Smooth muscle cell (in vitro differentiated cells): Measurements from ENCODE around the gene MYRIP. TPM values are rescaled to one million over a fixed set of nuclear protein-coding genes. Genes with fewer than 3 reads are reported as not detected.
A peak's percentile ranks its signal among the peaks of the same experiment; 100 is the strongest.

Experiments used
- DNase-seq: peaks from one replicate; lab custom pipeline; 2025; ENCODE audit not compliant: unreplicated experiment; lab: John Stamatoyannopoulos, UW
- H2AFZ ChIP-seq: fragments of 200-600 bp; sonication (generic); 2 replicates; pipeline ENCODE4 v1.6.0; 2016; ENCODE audit warnings: antibody characterized with exemption, low read depth, mild to moderate bottlenecking
- H3F3A ChIP-seq: fragments of 200-600 bp; sonication (generic); 2 replicates; pipeline ENCODE4 v1.6.0; 2017; ENCODE audit warnings: antibody characterized with exemption, low read depth
- H3K27ac ChIP-seq: fragments of 200-600 bp; sonication (generic); 2 replicates; pipeline ENCODE4 v1.5.1; 2016; ENCODE audit warnings: low read depth, mild to moderate bottlenecking
- H3K27me3 ChIP-seq: fragments of 200-600 bp; sonication (generic); 2 replicates; pipeline ENCODE4 v1.6.1; 2016; ENCODE audit warnings: low read depth, mild to moderate bottlenecking
- H3K36me3 ChIP-seq: fragments of 200-600 bp; sonication (generic); 2 replicates; pipeline ENCODE4 v1.5.1; 2016; ENCODE audit warnings: low read depth
- H3K4me1 ChIP-seq: fragments of 200-600 bp; sonication (generic); 2 replicates; pipeline ENCODE4 v1.5.1; 2016; ENCODE audit warnings: low read depth
- H3K4me2 ChIP-seq: fragments of 200-600 bp; sonication (generic); 2 replicates; pipeline ENCODE4 v1.6.0; 2016; ENCODE audit warnings: mild to moderate bottlenecking
- H3K4me3 ChIP-seq: fragments of 200-600 bp; sonication (generic); 2 replicates; pipeline ENCODE4 v1.5.1; 2016; ENCODE audit warnings: mild to moderate bottlenecking
- H3K79me2 ChIP-seq: fragments of 200-600 bp; sonication (generic); 2 replicates; pipeline ENCODE4 v1.6.0; 2016; ENCODE audit warnings: low read depth, mild to moderate bottlenecking
- H3K9ac ChIP-seq: fragments of 200-600 bp; sonication (generic); 2 replicates; pipeline ENCODE4 v1.6.0; 2016; ENCODE audit warnings: low read depth
- H3K9me3 ChIP-seq: fragments of 200-600 bp; sonication (generic); replicated peaks from 2 replicates; pipeline ENCODE4 v1.5.1; 2016; ENCODE audit warnings: low read depth
- H4K20me1 ChIP-seq: fragments of 200-600 bp; sonication (generic); 2 replicates; pipeline ENCODE4 v1.6.0; 2016; ENCODE audit warnings: low read depth
- CTCF ChIP-seq: fragments of 200-600 bp; sonication (generic); IDR thresholded peaks from 2 replicates; pipeline ENCODE4 v1.5.1; 2017; ENCODE audit warnings: borderline replicate concordance, mild to moderate bottlenecking, antibody characterized with exemption; ENCODE audit not compliant: insufficient read depth, poor library complexity, severe bottlenecking
- WGBS: methylation state at CpG from one replicate; pipeline ENCODE4 v1.1.7; 2016; ENCODE audit warnings: low lambda C conversion rate; 5-methylcytosine and 5-hydroxymethylcytosine counted together
- polyA plus RNA-seq: library from polyadenylated mRNA; unstranded; fragments of >200 nt; fragmentation: Nextera tagmentation; extraction: Ambion mirVana; gene quantifications from 2 replicates; pipeline ENCODE4 v1.2.1, GENCODE V29; 2016
- total RNA-seq: library from RNA; depleted of rRNA; stranded (reverse); fragments of >200 nt; gene quantifications from 2 replicates; pipeline ENCODE4 v1.2.3, GENCODE V29; 2014

The MYRIP gene
- total RNA-seq (not detected in 2 replicates), polyA plus RNA-seq (not detected in 2 replicates)

- H3K4me2 ChIP-seq: peak within 1 kb of the TSS; percentile 88
- no peak for TF ChIP-seq CTCF
- H2AFZ ChIP-seq: peak within 1 kb of the TSS; percentile 27
- H3K9ac ChIP-seq: no peak within 1 kb of the TSS
- H3K27me3 ChIP-seq: peaks cover 98% of the 10 kb centered on the region
- H3K27ac ChIP-seq: no peak within 1 kb of the TSS
- no peak for DNase-seq
- peak within 1 kb of the TSS; percentile 47 for H3K4me3 ChIP-seq
- peaks cover 9% of the 10 kb centered on the region for H3K4me1 ChIP-seq
- no peaks in the 10 kb centered on the region for H3K36me3 ChIP-seq
- H3K9me3 ChIP-seq: no peaks in the 10 kb centered on the region
- H4K20me1 ChIP-seq: no peaks in the 10 kb centered on the region
- H3K79me2 ChIP-seq: no peaks in the 10 kb centered on the region
- WGBS: 2% methylated on average over 68 of the region's 103 CpGs
- no peaks in the 10 kb centered on the region for H3F3A ChIP-seq
Observed at GRCh38 chr3:39809181-39809994, at the start of gene MYRIP. Gene MYRIP (plus strand): TSS chr3:39809609. CDS start chr3:39900817, 91,208 bp downstream.

GRCh38 chr3:39760325-39760724 is 49.1 kb upstream of the MYRIP start:
- no peaks in the 10 kb centered on the region for H3K9me3 ChIP-seq
- H4K20me1 ChIP-seq: no peaks in the 10 kb centered on the region
- no peak overlapping the region for H3K4me3 ChIP-seq
- peaks cover 34% of the 10 kb centered on the region for H3K27me3 ChIP-seq
- H3K4me1 ChIP-seq: no peaks in the 10 kb centered on the region
- 85% methylated on average over 1 of the region's 1 CpG for WGBS
- DNase-seq: no peak
- H3K79me2 ChIP-seq: no peaks in the 10 kb centered on the region
- H3K9ac ChIP-seq: no peak overlapping the region
- H3F3A ChIP-seq: no peaks in the 10 kb centered on the region
- H3K36me3 ChIP-seq: no peaks in the 10 kb centered on the region
- H3K27ac ChIP-seq: no peak overlapping the region
- H3K4me2 ChIP-seq: no peak overlapping the region
- H2AFZ ChIP-seq: no peak overlapping the region
- no peak for TF ChIP-seq CTCF

- Histone ChIP-seq H3K9me3 (no peaks in the 10 kb centered on the region), H3K27ac (no peak overlapping the region), H2AFZ (no peak overlapping the region), H3K4me1 (no peaks in the 10 kb centered on the region), H3K9ac (no peak overlapping the region), H3F3A (no peaks in the 10 kb centered on the region), H4K20me1 (no peaks in the 10 kb centered on the region), H3K79me2 (no peaks in the 10 kb centered on the region), H3K4me2 (no peak overlapping the region), H3K4me3 (no peak overlapping the region), H3K27me3 (peaks cover 27% of the 10 kb centered on the region), H3K36me3 (no peaks in the 10 kb centered on the region)
- WGBS: 48% methylated on average over 1 of the region's 1 CpG
- TF ChIP-seq CTCF: no peak
- no peak for DNase-seq
Observed at GRCh38 chr3:39762537-39763070, 46.8 kb upstream of the MYRIP start.
